Measurements from ENCODE around the gene FOXRED2. TPM values are rescaled to one million over a fixed set of nuclear protein-coding genes. Genes with fewer than 3 reads are reported as not detected.
"Not testable (repeated sequence)": the region's sequence is repeated elsewhere in the genome, so short reads cannot be mapped to it uniquely, and the experiment has no call there.

Gene FOXRED2
- total RNA-seq, 1 experiment from 2014 or later: 7.5 TPM

- not testable (repeated sequence) for DNase-seq (ENCODE audit: extremely low read depth, low read depth)
Measured at GRCh38 chr22:36452978-36453607, 53.7 kb downstream of the FOXRED2 start.

GRCh38 chr22:36452250-36452977 is 54.4 kb downstream of the FOXRED2 start:
- no peak for DNase-seq (ENCODE audit: extremely low read depth, low read depth)

- not testable (repeated sequence) for DNase-seq (ENCODE audit: extremely low read depth, low read depth)
Measured at GRCh38 chr22:36450923-36451322, 55.9 kb downstream of the FOXRED2 start.

- no peak for DNase-seq (ENCODE audit: extremely low read depth, low read depth)
Measured at GRCh38 chr22:36449596-36450175, 57.2 kb downstream of the FOXRED2 start.

- DNase-seq (ENCODE audit: extremely low read depth, low read depth): no peak
Measured at GRCh38 chr22:36447632-36448031, 59.2 kb downstream of the FOXRED2 start.

GRCh38 chr22:36445158-36445668 is 61.6 kb downstream of the FOXRED2 start:
- DNase-seq (ENCODE audit: extremely low read depth, low read depth): no peak

GRCh38 chr22:36443198-36443770 is 63.6 kb downstream of the FOXRED2 start:
- DNase-seq (ENCODE audit: extremely low read depth, low read depth): no peak

- no peak for DNase-seq (ENCODE audit: extremely low read depth, low read depth)
Measured at GRCh38 chr22:36442506-36443197, 64.2 kb downstream of the FOXRED2 start.

GRCh38 chr22:36440429-36441002 is 66.3 kb downstream of the FOXRED2 start:
- no peak for DNase-seq (ENCODE audit: extremely low read depth, low read depth)

- no peak for DNase-seq (ENCODE audit: extremely low read depth, low read depth)
Measured at GRCh38 chr22:36439481-36440271, 67.2 kb downstream of the FOXRED2 start.

Small RNAs within 50 kb of the gene (small RNA-seq; reads per million reads assigned to genes)
- gene RF00019: 0 reads per million in 2 experiments

Other genes with a start within 250 kb of the FOXRED2 start
- gene MYH9, start 119.1 kb downstream of the FOXRED2 start, total RNA-seq (2014; rRNA removed; shearing (Covaris generic)): 96.8 and 105 TPM in 2 replicates
- 25.0 and 29.9 TPM in 2 replicates for gene TXN2, start 25.4 kb downstream of the FOXRED2 start, total RNA-seq (2014; rRNA removed; shearing (Covaris generic))
- 407 and 440 TPM in 2 replicates for gene EIF3D, start 22.1 kb upstream of the FOXRED2 start, total RNA-seq (2014; rRNA removed; shearing (Covaris generic))
- not detected in 2 replicates for gene CACNG2, start 196.7 kb upstream of the FOXRED2 start, total RNA-seq (2014; rRNA removed; shearing (Covaris generic))